ENCODE data around the gene MYMK.

The MYMK gene

DNA sequence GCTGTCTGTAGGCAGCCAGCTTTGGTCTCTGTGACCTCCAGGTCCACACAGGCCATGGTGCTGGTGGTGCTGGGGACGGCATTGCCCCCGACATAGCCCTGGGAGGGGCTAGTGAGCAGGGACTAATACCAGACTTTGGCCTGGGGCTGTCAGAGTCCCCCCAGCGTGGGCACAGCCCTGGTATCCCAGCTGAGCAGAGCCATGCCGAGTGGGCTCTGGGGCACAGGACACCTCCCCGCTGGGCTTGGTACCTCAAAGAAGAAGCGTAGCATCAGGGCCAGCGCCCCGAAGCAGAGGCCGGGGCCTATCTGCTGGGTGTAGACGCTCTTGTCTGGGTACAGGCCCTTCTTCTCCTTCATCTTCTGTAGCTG, 9.5 kb downstream of the MYMK start:
- Histone ChIP-seq H3K27me3 (ENCODE audit: insufficient read depth, low read length, poor library complexity) (no peaks in the 10 kb centered on the region), H2AFZ (ENCODE audit: low read depth, low read length) (no peak overlapping the region)

DNA sequence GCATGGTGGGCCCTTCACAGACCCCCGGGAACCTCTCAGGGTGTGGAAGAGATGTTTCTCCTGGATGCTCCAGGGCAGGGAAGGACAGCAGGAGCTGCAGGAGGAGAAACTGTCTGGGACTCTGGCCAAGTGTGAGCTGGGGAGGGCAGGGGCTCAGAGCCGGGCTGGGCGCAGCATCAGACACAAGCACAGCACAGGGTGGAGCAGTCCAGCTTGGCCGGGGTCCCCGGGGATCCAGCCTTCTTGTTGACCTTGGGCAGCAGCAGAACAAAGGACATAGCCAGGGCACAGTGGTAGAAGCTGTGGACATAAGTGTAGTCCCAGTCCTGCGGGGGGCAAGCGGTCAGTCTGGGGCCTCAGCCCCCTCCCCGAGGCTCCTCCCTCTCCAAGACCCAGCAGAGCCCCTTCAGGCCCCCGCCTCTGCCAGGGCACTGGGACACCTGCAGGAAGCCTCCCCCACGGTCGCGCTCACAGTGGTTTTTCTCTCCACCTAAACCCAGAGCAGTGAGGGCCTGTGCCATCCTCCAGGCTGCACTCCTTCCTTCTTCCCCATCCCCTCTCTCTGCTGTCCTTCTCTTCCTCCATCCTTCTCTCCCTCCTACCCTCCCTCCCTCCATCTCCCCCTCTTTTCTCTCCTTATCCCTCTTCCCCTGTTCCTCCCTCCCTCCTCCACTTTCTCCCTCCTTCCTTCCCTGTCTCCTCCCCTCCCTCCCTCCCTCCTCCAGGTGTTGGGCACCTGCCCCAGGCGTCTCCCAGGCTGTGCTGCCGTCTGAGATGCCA, 10.1 kb downstream of the MYMK start:
- no peak for ATAC-seq (ENCODE audit: insufficient read depth, low read depth)
- no peak overlapping the region for H3K27ac ChIP-seq (ENCODE audit: low read length)
- H3K4me1 ChIP-seq (ENCODE audit: insufficient read depth, low read length): no peaks in the 10 kb centered on the region
- DNase-seq: no peak
- no peaks in the 10 kb centered on the region for H3K79me2 ChIP-seq (ENCODE audit: insufficient read depth, low read length)
- H3K36me3 ChIP-seq (ENCODE audit: insufficient read depth, low read length): no peaks in the 10 kb centered on the region
- H3K9ac ChIP-seq (ENCODE audit: low read depth, low read length): no peak overlapping the region
- H3K9me3 ChIP-seq (ENCODE audit: insufficient read depth, low read length, severe bottlenecking): no peaks in the 10 kb centered on the region
- no peaks in the 10 kb centered on the region for H4K20me1 ChIP-seq (ENCODE audit: insufficient read depth, low read length)
- no peak overlapping the region for H2AFZ ChIP-seq (ENCODE audit: low read depth, low read length)
- H3K27me3 ChIP-seq (ENCODE audit: insufficient read depth, low read length, poor library complexity): no peaks in the 10 kb centered on the region
- no peak overlapping the region for H3K4me2 ChIP-seq (ENCODE audit: insufficient read depth, low read length)
- H3K4me3 ChIP-seq (ENCODE audit: low read depth in 1 of 2, low read length in 2 of 2): no peak overlapping the region
- TF ChIP-seq, protein P1, sequence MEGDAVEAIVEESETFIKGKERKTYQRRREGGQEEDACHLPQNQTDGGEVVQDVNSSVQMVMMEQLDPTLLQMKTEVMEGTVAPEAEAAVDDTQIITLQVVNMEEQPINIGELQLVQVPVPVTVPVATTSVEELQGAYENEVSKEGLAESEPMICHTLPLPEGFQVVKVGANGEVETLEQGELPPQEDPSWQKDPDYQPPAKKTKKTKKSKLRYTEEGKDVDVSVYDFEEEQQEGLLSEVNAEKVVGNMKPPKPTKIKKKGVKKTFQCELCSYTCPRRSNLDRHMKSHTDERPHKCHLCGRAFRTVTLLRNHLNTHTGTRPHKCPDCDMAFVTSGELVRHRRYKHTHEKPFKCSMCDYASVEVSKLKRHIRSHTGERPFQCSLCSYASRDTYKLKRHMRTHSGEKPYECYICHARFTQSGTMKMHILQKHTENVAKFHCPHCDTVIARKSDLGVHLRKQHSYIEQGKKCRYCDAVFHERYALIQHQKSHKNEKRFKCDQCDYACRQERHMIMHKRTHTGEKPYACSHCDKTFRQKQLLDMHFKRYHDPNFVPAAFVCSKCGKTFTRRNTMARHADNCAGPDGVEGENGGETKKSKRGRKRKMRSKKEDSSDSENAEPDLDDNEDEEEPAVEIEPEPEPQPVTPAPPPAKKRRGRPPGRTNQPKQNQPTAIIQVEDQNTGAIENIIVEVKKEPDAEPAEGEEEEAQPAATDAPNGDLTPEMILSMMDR (IDR thresholded peaks at IDR 0.05; ENCODE audit: borderline replicate concordance, extremely low read depth, low read length, poor library complexity, severe bottlenecking): no peak
- no peak for TF ChIP-seq EZH2 (IDR thresholded peaks at IDR 0.05; ENCODE audit: borderline replicate concordance, low read depth, low read length, severe bottlenecking)

More for the DNA sequence above, 9.5 kb downstream of the MYMK start:
- ATAC-seq (ENCODE audit: insufficient read depth, low read depth): no peak
- Histone ChIP-seq H3K9ac (ENCODE audit: low read depth, low read length) (no peak overlapping the region), H3K9me3 (ENCODE audit: insufficient read depth, low read length, severe bottlenecking) (no peaks in the 10 kb centered on the region), H4K20me1 (ENCODE audit: insufficient read depth, low read length) (no peaks in the 10 kb centered on the region), H3K79me2 (ENCODE audit: insufficient read depth, low read length) (no peaks in the 10 kb centered on the region), H3K4me1 (ENCODE audit: insufficient read depth, low read length) (no peaks in the 10 kb centered on the region), H3K36me3 (ENCODE audit: insufficient read depth, low read length) (no peaks in the 10 kb centered on the region), H3K4me2 (ENCODE audit: insufficient read depth, low read length) (no peak overlapping the region), H3K27ac (ENCODE audit: low read length) (no peak overlapping the region), H3K4me3 (ENCODE audit: low read depth in 1 of 2, low read length in 2 of 2) (no peak overlapping the region)
- DNase-seq: no peak
- TF ChIP-seq EZH2 (IDR thresholded peaks at IDR 0.05; ENCODE audit: borderline replicate concordance, low read depth, low read length, severe bottlenecking): no peak
- TF ChIP-seq, protein P1 (IDR thresholded peaks at IDR 0.05; ENCODE audit: borderline replicate concordance, extremely low read depth, low read length, poor library complexity, severe bottlenecking): no peak

DNA sequence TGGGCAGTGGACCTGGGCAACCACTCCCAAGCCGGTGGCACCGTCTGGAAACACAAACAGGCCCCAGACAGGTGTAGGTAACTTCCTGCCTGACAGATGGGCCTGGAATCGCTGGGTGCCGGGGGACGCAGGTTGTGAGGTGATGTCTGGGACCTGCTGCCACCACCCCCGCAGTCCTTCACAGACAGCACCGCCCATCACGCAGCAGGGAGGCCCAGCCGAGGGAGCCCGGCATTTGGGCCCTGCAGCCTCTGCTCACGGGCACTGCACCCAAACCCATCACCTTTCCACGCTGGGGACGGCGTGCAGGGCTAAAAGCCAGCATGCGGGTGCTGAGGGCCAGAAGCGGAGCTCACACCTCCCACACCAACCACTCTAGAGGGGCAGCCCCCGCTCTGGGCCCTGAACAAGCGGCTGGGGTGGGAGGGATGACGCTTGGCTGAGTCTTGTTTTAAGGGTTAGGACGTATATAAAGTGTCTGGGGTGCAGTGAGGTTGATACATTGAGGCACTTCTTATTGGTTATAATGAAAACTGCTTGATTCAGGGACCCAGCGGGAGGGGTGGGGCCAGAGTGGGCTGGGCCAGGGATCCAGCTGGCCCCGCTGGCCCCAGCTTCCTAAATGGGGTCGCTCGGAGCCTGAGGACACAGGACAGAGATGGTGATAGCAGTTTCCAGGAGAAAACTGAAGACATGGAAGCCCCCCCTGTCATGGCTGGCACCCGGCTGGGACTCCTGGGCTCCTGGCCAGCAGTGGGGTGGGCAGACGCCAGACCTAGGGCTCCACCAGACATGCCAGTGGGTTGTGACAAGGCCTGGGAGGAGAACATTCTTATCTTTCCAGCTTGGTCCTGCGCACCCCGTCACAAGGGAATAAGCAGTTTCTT, 11.3 kb downstream of the MYMK start:
- TF ChIP-seq, protein P1 (IDR thresholded peaks at IDR 0.05; ENCODE audit: borderline replicate concordance, extremely low read depth, low read length, poor library complexity, severe bottlenecking): no peak
- TF ChIP-seq EZH2 (IDR thresholded peaks at IDR 0.05; ENCODE audit: borderline replicate concordance, low read depth, low read length, severe bottlenecking): no peak
- no peak overlapping the region for H3K4me2 ChIP-seq (ENCODE audit: insufficient read depth, low read length)
- H3K4me1 ChIP-seq (ENCODE audit: insufficient read depth, low read length): no peaks in the 10 kb centered on the region
- ATAC-seq (ENCODE audit: insufficient read depth, low read depth) (no peak), DNase-seq (no peak)
- no peaks in the 10 kb centered on the region for H3K27me3 ChIP-seq (ENCODE audit: insufficient read depth, low read length, poor library complexity)
- H3K36me3 ChIP-seq (ENCODE audit: insufficient read depth, low read length): no peaks in the 10 kb centered on the region
- no peaks in the 10 kb centered on the region for H4K20me1 ChIP-seq (ENCODE audit: insufficient read depth, low read length)
- no peak overlapping the region for H3K27ac ChIP-seq (ENCODE audit: low read length)
- no peaks in the 10 kb centered on the region for H3K79me2 ChIP-seq (ENCODE audit: insufficient read depth, low read length)
- H3K4me3 ChIP-seq (ENCODE audit: low read depth in 1 of 2, low read length in 2 of 2): no peak overlapping the region
- no peak overlapping the region for H3K9ac ChIP-seq (ENCODE audit: low read depth, low read length)
- H2AFZ ChIP-seq (ENCODE audit: low read depth, low read length): no peak overlapping the region
- no peaks in the 10 kb centered on the region for H3K9me3 ChIP-seq (ENCODE audit: insufficient read depth, low read length, severe bottlenecking)

Data from DND-41 (cell line).